IPS-18c (cell line): Measurements from ENCODE around the gene PAOX.

Experiments
- H3K4me3 ChIP-seq: 2 replicates; pipeline ENCODE4 v1.7.0; 2013; ENCODE audit warnings: low read depth, mild to moderate bottlenecking, low read length, moderate library complexity; ENCODE audit not compliant: insufficient read depth
- H3K9me3 ChIP-seq: one replicate; pipeline ENCODE4 v1.6.1; 2013; ENCODE audit warnings: mild to moderate bottlenecking, low read length, moderate library complexity; ENCODE audit not compliant: control insufficient read depth, insufficient read depth

PAOX gene

GRCh38 chr10:133379152-133379800, at the start of gene PAOX:
Gene PAOX (plus strand): TSS chr10:133379262. CDS start chr10:133379317, 55 bp downstream.
- no peaks in the 10 kb centered on the region for H3K9me3 ChIP-seq
- H3K4me3 ChIP-seq, result peak within 1 kb of the TSS; percentile 65

- Histone ChIP-seq H3K4me3 (no peak overlapping the region), H3K9me3 (peaks cover 5% of the 10 kb centered on the region)
Measured at GRCh38 chr10:133329491-133330202, 49.4 kb upstream of the PAOX start.

GRCh38 chr10:133332936-133333699, 45.9 kb upstream of the PAOX start:
- H3K9me3 ChIP-seq, result peaks cover 5% of the 10 kb centered on the region

GRCh38 chr10:133334503-133335245, 44.4 kb upstream of the PAOX start:
- peak overlapping the region; percentile 49 for H3K4me3 ChIP-seq
- H3K9me3 ChIP-seq, result peaks cover 5% of the 10 kb centered on the region

More at GRCh38 chr10:133332936-133333699, 45.9 kb upstream of the PAOX start:
- H3K4me3 ChIP-seq, result no peak overlapping the region

DNA sequence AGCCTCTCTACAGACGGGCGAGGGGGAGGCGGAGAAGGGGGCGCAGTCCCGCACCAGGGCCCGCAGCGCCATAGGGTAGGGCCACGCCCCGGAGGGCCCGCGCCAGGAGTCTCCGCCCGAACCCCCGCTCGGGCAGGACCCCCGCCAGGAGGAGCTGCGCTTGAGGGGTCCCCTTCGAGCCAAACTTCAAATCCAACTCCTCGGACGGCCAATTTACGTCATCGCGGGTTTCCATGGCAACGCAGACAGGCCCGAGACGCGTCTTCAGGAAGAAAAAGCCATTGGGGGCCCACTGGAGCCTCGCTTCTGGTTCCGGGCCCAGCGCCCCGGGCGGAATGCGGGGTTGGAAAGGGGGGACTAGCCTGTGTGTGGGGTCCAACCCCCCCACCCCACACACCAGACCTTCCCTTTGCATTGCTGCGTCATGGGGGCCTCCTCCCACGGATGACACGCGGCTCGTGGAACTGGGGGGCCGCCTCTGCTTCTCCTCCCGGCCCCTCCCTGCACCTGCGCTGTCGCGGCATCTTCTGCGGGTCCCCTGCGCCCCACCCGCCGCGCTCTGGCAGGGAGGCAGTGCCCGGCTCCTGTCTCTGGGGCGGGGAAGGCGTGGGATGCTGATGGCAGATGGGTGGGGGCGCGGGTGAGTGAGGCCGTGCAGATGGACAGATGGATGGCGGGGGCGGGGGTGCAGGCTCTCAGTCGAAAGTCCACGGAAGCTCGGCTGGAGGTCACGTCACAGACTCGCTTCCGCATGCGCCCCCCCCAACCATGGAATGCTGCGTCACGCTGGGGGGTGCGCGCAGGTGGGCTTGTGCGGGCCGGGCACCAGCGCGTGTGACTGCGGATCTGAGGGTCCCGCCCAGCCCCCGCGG, 43.6 kb upstream of the PAOX start:
- Histone ChIP-seq H3K9me3 (peaks cover 5% of the 10 kb centered on the region), H3K4me3 (peak overlapping the region; percentile 49)

DNA sequence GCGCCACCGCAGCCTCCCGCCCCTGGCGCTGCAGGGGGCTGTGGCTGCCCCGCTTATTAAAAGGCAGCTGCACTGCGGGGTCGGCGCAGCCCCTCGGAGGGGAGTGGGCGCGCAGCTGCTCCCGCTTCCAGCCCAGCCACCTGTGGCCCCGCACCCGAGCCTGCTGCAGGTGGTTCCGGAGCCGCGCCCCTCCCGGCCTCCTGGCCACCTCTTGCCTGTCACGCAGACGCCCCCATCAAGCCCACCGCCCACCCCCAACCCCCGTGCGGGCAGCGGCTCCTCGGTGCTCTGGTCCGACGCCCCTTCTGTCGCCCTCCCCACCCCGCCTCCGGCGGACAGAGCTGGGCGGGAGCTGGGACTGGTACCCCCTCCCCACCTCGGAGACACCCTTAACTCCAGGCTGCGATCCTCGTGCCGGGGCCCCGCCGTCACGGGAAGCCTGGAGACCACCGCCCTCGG, 42.9 kb upstream of the PAOX start:
- Histone ChIP-seq H3K4me3 (no peak overlapping the region), H3K9me3 (peaks cover 5% of the 10 kb centered on the region)

DNA sequence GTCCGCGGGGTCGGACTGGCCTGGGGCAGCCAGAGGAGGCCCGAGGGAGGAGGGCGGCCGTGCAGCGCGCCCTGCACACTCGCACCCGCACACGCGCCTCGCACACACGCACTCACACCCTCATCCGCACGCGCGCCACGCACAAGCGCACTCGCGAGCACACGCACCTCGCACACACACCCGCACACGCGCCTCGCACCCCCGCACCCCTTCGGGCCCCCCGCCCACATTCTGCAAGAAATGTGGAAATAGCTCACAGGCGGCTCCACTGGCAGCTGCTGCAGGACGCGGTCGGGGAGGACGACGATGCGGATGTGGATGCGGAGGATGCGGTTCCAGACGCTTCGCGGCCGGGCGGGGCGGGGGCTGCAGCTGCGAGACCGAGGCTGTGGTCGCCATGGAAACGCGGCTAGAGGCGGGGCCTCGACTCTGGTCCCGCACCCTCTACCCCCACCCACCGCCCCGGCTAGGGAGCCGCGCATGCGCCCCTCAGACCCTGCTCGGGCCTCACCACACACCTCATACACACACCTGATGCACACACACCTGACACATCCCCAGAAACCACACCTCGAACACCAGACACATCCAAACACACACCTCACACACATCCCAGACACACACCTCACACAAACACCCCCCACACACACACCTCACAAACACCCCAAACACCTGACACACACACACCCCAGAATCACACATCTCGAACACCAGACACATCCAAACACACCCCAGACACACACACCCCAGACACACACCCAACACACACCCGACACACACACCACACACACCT, 42.3 kb upstream of the PAOX start, which contains the start of gene CALY:
Gene CALY (minus strand): TSS at position 320 of the 793 bp plus-strand sequence. CDS start 7,907 bp downstream, outside the sequence.
- no peak within 1 kb of the TSS; the same call in 1 of the 2 replicates for H3K4me3 ChIP-seq
- H3K9me3 ChIP-seq, result peaks cover 3% of the 10 kb centered on the region

GRCh38 chr10:133337370-133337725, 41.7 kb upstream of the PAOX start:
- no peak overlapping the region for H3K4me3 ChIP-seq
- H3K9me3 ChIP-seq, result no peaks in the 10 kb centered on the region

DNA sequence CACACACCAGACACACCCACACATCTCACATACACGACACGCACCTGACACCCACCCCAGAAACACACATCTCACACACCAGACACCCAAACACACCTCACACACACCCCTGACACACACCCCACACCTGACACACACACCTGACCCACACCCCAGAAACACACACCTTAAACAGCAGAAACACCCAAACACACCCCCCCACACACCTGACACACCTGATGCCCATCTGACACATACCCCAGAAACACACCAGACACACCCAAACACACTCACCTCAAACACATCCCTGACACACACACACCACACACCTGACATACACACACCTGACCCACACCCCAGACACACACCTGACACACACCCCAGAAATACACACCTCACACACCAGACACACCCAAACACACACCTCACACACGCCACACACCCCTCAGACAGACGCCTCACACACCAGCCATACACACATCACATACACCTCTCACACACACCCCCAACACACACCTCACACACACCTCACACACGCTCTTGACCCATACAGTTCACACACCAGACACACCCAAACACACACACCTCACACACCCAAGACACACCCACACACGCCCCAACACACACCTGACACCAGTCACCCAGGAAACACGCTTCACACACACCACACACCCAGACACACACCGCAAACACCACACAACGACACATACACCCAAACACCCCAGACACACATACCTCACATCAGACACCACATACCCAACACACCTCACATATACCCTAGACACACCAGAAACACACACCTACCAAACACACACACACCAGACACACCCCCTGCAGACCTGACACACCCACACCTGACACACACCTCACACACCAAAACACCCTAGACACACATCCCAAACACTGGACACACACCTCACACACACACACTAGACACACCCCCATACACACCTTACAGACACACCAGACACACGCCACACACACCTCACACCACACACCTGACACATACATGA, 40.7 kb upstream of the PAOX start:
- Histone ChIP-seq H3K4me3 (no peak overlapping the region), H3K9me3 (no peaks in the 10 kb centered on the region)

DNA sequence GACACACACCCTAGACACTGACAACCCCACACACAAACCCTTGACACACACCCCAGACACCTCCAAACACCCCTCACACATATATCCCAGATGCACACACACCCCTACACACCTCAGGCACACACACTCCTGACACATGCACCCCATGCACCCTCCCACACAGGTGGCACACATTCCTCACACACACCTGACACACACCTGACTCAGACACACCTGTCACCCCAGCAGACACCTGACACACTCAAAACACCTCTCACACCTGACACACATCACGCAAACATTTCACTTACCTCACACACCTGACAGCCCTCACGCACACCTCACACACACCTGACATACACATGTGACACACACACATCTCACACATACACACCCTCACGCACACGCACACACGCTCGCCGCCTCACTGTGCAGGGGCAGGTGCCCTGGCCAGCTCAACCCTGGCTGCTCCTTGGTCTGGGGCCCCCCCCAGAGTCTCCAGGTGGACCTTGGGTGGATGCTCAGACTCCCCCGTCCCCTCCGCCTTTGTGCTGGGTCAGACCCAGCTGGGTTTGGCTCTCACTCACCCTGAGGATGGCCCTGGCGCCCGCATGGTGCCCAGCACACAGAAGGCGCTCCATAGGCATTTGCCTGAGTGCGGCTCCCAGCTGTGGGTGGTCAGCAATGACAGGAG, 39.2 kb upstream of the PAOX start:
- Histone ChIP-seq H3K9me3 (no peaks in the 10 kb centered on the region), H3K4me3 (no peak overlapping the region)

GRCh38 chr10:133341983-133342382, 37.1 kb upstream of the PAOX start:
- Histone ChIP-seq H3K9me3 (no peaks in the 10 kb centered on the region), H3K4me3 (no peak overlapping the region)

DNA sequence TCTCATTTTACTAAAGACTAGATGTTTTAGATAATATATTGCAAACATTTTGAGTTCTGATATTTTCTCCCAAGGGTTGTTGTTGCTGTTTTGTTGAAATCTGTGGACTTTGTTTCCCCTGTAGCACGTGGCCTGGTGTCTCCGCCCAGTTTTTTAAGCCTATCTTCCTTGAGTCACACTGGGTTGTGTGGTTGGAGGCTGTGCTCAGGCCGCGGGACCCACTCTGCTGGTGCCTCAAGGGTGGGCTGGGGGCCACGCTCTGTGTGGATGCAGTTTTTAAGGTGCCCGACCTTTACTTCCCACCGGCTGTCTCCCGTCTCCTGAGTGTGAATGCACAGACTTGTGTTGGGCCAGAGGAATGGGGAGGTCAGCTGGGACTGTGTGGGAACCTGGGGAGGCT, 36.1 kb upstream of the PAOX start:
- H3K9me3 ChIP-seq, result no peaks in the 10 kb centered on the region
- H3K4me3 ChIP-seq, result no peak overlapping the region

DNA sequence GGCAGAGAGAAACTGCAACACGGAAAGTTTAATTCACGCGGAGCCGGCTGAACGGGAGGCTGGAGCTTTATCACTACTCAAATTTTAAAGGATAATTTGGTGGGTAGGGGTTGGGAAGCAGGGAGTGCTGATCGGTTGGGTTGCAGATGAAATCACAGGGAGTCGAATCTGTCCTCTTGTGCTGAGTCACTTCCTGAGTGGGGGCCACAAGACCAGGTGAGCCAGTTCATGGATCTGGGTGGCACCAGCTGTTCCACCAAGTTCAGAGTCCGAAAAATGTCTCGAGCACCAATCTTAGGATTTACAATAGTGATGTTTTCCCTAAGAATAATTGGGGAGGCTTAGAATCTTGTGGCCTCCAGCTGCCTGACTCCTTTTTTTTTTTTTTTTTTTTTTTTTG, 35.5 kb upstream of the PAOX start:
- Histone ChIP-seq H3K9me3 (no peaks in the 10 kb centered on the region), H3K4me3 (no peak overlapping the region)

DNA sequence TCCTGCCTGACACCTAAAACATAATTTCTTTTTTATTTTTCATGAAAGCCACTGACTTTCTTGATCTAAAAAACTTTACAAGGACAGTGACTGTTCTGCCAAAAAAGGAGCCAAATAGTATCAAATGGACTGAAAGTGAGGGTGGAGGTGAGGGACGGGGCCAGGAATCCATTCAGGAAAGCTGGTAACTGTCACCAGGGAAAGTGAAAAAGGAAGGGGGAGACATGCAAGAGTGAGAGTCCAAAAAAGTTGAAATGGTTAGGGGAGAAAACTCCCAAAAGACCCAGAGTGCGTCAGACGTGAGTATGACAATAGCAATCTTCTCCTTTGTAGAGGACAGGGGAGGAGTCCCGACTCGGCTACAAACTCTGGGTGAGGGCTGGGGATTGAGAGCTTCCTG, 34.8 kb upstream of the PAOX start:
- H3K9me3 ChIP-seq, result no peaks in the 10 kb centered on the region
- no peak overlapping the region for H3K4me3 ChIP-seq
